Peyer's patch (tissue), 4 donors: ENCODE measurements around the gene PTPRM.

Experiments used
- CTCF ChIP-seq, 6 experiments: fragments of 450-650 bp in 4 of 6; fragments of 200-600 bp in 2 of 6; sonication (generic) in 1 of 6; IDR thresholded peaks; one replicate each; pipeline ENCODE4 v1.5.1; 2017 to 2019; ENCODE audit warnings: antibody characterized with exemption in 6 of 6, mild to moderate bottlenecking in 3 of 6, moderate library complexity in 1 of 6
- POLR2A ChIP-seq, 2 donors: fragments of 450-650 bp; IDR thresholded peaks; one replicate each; pipeline ENCODE4 v1.5.1; 2017; ENCODE audit warnings: antibody characterized with exemption in 2 of 2, mild to moderate bottlenecking in 2 of 2, moderate library complexity in 2 of 2

- TF ChIP-seq CTCF (IDR thresholded peaks at IDR 0.05) (no peak), POLR2A (IDR thresholded peaks at IDR 0.05) (no peak)
Measured at GRCh38 chr18:8124232-8125146, 557.4 kb downstream of the PTPRM start.
